GM18907 (cell line): ENCODE results near the gene SSNA1.

Source experiments
- ATAC-seq: cut with Tn5 transposase; IDR thresholded peaks from one replicate; pipeline ENCODE4 v1.9.1; 2021; ENCODE audit warnings: mild to moderate bottlenecking, moderate library complexity; ENCODE audit not compliant: unreplicated experiment

Gene SSNA1

GRCh38 chr9:137219757-137220316 lies 31.4 kb downstream of the SSNA1 start:
- no peak for ATAC-seq

DNA sequence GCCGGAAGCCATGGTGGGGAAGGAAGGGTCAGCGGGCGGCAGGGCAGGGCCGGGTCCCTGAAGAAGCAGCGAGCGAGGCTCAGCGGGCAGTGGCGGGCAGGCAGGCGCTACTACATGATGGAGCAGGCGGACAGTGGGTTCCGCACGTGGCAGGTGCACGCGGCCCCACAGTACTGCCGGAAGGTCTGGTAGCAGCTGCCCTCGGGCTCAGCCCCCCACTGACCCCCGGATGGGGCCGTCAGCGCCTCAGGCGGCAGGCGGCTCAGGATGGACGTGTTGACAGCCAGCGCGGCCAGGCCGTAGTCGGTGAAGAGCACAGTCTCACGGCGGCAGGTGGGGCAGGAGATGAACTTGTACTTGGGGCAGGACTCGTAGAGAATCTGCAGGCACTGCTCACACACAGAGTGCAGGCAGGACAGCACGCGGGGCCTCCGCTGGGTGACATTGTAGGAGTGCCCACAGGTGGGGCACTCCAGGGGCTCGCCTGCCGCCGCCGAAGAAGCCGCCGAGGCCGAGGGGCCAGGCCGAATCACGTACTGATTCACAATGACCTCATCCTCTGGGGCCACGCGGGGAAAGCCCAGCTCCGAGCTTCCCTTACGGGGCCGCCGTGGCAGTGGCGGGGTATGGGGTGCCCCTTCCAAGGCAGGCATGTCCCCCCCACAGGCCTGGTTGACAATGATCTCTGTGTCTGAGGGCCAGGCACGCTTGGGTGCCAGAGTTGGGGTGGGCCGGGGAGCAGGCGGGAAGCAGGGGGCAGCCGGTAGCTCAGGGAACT lies 32.0 kb downstream of the SSNA1 start:
- no peak for ATAC-seq

DNA sequence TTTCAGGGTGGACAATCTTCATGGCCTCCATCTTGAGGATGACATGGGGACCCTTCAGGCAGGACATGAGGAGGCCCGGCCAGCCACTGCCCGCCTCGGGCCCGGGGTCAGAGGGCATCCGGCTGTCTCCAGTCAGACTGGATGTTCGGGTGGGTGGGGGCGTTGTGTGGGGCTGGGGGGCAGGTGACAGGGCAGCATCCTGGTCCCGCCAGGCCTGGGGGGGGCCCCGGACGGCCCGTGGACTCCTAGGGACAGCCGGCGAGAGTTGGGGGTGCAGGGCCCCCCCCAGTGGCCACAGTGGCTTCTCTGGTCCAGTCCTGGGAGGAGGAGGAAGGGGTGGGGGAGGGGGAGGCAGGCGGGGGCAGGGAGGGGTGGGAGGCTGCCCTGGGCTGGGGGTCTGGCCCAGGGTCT lies 32.6 kb downstream of the SSNA1 start:
- no peak for ATAC-seq

- no peak for ATAC-seq
These were observed 33.1 kb downstream of the SSNA1 start for GRCh38 chr9:137221506-137222111.

- peak; percentile 6 for ATAC-seq
These were observed 34.0 kb downstream of the SSNA1 start, which contains the start of gene RNF208 for GRCh38 chr9:137222190-137223077. Gene RNF208 (minus strand): TSS chr9:137222240. CDS start chr9:137221212, 1,028 bp downstream.

GRCh38 chr9:137223078-137223970 lies 34.8 kb downstream of the SSNA1 start:
- peak; percentile 63 for ATAC-seq

GRCh38 chr9:137224830-137225694 lies 36.6 kb downstream of the SSNA1 start, which contains the start of gene CYSRT1:
Gene CYSRT1 (plus strand): TSS chr9:137225174. CDS start chr9:137225622, 448 bp downstream.
- ATAC-seq, result no peak

DNA sequence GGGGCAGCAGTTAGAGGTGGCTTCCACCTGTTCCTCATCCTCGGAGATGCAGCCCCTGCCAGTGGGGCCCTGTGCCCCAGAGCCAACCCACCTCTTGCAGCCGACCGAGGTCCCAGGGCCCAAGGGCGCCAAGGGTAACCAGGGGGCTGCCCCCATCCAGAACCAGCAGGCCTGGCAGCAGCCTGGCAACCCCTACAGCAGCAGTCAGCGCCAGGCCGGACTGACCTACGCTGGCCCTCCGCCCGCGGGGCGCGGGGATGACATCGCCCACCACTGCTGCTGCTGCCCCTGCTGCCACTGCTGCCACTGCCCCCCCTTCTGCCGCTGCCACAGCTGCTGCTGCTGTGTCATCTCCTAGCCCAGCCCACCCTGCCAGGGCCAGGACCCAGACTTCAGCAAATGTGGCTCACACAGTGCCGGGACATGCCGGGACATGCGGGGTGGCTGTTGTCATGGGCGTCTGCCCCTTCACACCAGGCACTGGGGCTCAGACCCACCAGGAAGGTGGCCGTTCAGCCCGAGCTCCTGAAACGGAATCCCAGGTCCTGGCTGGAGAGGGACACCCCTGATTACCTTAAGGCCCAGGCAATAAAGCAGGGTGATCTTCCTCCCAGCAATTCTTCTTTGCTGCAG lies 37.3 kb downstream of the SSNA1 start:
- no peak for ATAC-seq

GRCh38 chr9:137226338-137227053 lies 38.0 kb downstream of the SSNA1 start:
- ATAC-seq, result no peak

GRCh38 chr9:137227054-137227852 lies 38.8 kb downstream of the SSNA1 start, which contains the start of gene RNF224:
Gene RNF224 (plus strand): TSS chr9:137227502. CDS start chr9:137228336, 834 bp downstream.
- ATAC-seq, result no peak

- ATAC-seq, result no peak
These were observed 39.5 kb downstream of the SSNA1 start for GRCh38 chr9:137227853-137228505.

DNA sequence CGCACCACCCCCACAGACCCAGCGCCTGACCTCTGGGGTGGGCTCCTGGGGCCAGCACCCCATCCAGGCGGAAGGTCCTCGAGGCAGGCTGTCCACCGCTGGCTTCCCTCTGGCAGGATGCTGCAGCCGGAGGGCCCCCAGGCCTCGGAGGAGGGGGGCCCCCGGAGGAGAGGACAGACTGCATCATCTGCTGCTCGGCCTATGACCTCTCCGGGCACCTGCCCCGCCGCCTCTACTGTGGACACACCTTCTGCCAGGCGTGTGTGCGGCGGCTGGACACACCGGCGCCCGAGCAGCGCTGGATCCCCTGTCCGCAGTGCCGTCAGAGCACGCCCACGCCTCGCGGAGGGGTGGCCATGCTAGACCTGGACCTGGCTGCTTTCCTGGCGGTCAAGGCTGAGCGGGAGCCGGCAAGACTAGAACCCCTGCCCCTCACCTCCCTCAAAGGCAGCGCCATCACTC lies 40.1 kb downstream of the SSNA1 start:
- no peak for ATAC-seq

- ATAC-seq, result no peak
These were observed 40.8 kb downstream of the SSNA1 start for GRCh38 chr9:137228968-137229896.

- ATAC-seq, result no peak
These were observed 41.6 kb downstream of the SSNA1 start for GRCh38 chr9:137229903-137230704.
